ENCODE measurements around the gene SRSF9. TPM values are rescaled to one million over a fixed set of nuclear protein-coding genes. Genes with fewer than 3 reads are reported as not detected.

The SRSF9 gene
- total RNA-seq, 1 donor from 2014 or later: 34.4 TPM

DNA sequence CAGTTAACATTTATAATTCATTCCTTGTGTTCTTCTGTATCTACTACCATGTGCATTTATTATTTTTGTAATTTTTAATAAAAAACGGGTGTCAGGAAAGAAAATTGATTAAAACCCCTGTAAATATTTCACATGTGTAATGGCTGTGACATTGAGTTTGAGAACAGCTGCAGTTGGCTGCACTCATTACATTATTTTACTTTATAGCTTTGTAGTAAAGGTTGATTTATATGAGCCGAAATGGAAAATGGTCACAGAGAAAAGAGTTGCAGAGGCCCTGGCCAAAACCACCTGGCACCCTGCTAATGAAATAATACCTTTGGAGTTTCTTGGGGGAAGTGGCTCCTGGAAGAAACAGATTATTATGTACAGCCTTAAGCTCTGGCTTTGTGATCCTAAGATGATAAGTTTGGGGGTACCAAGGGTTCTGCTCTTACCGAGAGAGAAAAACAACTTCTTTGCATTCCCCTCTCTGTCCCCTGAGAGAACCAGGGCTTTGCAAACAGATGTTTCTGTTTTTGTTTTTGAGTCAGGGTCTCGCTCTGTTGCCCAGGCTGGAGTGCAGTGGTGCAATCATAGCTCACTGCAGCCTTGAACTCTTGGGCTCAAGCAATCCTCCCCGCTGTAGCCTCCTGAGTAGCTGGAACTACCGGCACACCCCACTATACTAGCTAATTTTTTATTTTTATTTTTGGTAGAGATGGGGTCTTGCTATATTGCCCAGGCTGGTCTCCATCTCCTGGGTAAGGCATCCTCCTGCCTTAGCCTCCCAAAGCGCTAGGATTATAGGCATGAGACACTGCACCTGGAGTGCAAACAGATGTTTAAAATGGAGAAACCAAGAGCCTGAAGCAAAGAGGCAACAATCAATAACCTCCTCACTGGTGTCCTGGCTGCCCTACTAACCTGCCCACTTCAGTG, 16.7 kb upstream of the SRSF9 start:
- no peak overlapping the region for H3K27ac ChIP-seq (replicated peaks)
- TF ChIP-seq, protein P1, sequence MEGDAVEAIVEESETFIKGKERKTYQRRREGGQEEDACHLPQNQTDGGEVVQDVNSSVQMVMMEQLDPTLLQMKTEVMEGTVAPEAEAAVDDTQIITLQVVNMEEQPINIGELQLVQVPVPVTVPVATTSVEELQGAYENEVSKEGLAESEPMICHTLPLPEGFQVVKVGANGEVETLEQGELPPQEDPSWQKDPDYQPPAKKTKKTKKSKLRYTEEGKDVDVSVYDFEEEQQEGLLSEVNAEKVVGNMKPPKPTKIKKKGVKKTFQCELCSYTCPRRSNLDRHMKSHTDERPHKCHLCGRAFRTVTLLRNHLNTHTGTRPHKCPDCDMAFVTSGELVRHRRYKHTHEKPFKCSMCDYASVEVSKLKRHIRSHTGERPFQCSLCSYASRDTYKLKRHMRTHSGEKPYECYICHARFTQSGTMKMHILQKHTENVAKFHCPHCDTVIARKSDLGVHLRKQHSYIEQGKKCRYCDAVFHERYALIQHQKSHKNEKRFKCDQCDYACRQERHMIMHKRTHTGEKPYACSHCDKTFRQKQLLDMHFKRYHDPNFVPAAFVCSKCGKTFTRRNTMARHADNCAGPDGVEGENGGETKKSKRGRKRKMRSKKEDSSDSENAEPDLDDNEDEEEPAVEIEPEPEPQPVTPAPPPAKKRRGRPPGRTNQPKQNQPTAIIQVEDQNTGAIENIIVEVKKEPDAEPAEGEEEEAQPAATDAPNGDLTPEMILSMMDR (IDR thresholded peaks at IDR 0.05; ENCODE audit: borderline replicate concordance): no peak
- peaks cover 2% of the 10 kb centered on the region for H3K4me1 ChIP-seq
- no peak overlapping the region for H3K4me3 ChIP-seq
- H3K27me3 ChIP-seq (ENCODE audit: low read depth): no peaks in the 10 kb centered on the region
- no peak for DNase-seq
- H3K36me3 ChIP-seq: peaks cover 11% of the 10 kb centered on the region
- intact Hi-C loops (cut with micrococcal nuclease): no loop called here
- H3K9me3 ChIP-seq (replicated peaks): no peaks in the 10 kb centered on the region

DNA sequence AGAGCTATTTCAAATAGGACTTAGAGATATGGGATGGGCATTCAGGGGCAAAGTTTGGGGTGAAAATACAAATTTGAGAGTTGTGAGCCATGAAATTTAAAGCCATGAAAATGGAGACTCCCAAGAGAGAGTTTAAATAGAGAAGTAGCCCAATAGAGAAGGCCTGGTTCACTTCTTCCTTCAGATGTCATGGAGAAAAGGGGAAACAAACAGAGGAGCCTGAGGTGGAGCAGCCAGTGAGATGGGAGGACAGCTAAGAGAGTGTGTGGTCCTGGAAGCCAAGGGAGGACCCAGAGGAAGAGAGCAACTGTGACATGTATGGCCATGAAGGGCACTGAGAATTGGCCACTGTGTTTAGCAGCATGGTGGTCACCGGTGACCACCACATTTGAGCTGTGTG, 14.1 kb upstream of the SRSF9 start:
- DNase-seq: no peak
- peaks cover 11% of the 10 kb centered on the region for H3K36me3 ChIP-seq
- H3K4me1 ChIP-seq: no peaks in the 10 kb centered on the region
- no peaks in the 10 kb centered on the region for H3K27me3 ChIP-seq (ENCODE audit: low read depth)
- intact Hi-C loops (cut with micrococcal nuclease): no loop called here
- no peak overlapping the region for H3K27ac ChIP-seq (replicated peaks)
- no peaks in the 10 kb centered on the region for H3K9me3 ChIP-seq (replicated peaks)
- TF ChIP-seq, protein P1 (IDR thresholded peaks at IDR 0.05; ENCODE audit: borderline replicate concordance): no peak
- no peak overlapping the region for H3K4me3 ChIP-seq

DNA sequence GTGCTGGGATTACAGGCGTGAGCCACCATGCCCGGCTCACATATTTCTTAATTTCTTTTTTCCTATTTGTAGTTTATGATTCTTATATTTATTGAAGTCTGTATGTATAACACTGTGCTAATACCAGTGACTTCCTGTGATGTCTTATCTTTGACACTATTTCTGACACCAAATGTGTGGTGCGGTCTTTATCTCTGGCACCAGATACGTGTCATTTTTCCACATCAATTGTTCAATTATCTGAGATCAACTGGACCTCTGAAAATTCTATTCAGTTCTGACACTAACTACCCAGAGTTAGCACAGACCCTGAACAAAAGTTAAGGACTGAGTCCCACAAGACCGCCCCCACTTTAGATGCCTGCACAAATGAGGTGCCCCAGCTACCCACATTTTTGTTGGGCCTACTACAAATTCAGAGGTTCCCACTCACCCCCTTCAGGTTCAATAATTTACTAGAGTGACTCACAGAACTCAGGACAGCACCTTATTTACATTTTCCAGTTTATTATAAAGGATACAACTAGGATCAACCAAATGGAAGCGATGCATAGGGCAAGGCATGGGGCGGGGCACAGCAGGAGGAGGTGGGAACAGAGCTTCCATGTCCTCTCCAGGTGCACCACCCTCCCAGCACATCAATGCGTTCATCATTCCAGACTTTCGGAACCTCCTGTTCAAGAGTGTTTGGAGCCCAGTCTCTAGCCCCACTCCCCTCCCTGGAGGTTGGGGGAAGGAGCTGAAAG, 11.6 kb upstream of the SRSF9 start:
- intact Hi-C loops (cut with micrococcal nuclease): no loop called here
- H3K4me3 ChIP-seq: no peak overlapping the region
- TF ChIP-seq, protein P1 (IDR thresholded peaks at IDR 0.05; ENCODE audit: borderline replicate concordance): no peak
- DNase-seq: no peak
- no peak overlapping the region for H3K27ac ChIP-seq (replicated peaks)
- no peaks in the 10 kb centered on the region for H3K4me1 ChIP-seq
- peaks cover 11% of the 10 kb centered on the region for H3K36me3 ChIP-seq
- H3K9me3 ChIP-seq (replicated peaks): no peaks in the 10 kb centered on the region
- H3K27me3 ChIP-seq (ENCODE audit: low read depth): no peaks in the 10 kb centered on the region

DNA sequence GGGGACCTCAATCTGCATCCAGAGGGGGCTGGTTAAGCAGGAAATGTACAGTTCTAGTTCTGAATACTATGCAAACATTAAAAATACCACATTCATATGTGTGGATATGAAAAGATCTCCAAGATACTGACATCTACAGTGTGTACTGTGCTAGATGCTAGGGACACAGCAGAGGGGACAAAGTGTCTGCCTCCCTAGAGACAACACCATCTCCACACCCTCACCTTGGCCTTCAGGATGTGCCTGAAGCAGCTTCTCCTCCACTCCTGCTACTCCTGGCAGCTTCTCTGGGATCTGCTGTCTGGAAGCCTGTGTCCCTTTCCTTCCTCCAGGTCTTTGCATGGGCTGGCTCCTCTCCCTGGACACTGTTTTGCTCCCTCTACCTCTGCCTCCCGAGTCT, 10.7 kb upstream of the SRSF9 start:
- Histone ChIP-seq H3K36me3 (peaks cover 11% of the 10 kb centered on the region), H3K9me3 (replicated peaks) (no peaks in the 10 kb centered on the region), H3K4me3 (no peak overlapping the region), H3K4me1 (no peaks in the 10 kb centered on the region), H3K27me3 (ENCODE audit: low read depth) (no peaks in the 10 kb centered on the region), H3K27ac (replicated peaks) (no peak overlapping the region)
- TF ChIP-seq, protein P1 (IDR thresholded peaks at IDR 0.05; ENCODE audit: borderline replicate concordance): no peak
- no peak for DNase-seq
- intact Hi-C loops (cut with micrococcal nuclease): no loop called here

DNA sequence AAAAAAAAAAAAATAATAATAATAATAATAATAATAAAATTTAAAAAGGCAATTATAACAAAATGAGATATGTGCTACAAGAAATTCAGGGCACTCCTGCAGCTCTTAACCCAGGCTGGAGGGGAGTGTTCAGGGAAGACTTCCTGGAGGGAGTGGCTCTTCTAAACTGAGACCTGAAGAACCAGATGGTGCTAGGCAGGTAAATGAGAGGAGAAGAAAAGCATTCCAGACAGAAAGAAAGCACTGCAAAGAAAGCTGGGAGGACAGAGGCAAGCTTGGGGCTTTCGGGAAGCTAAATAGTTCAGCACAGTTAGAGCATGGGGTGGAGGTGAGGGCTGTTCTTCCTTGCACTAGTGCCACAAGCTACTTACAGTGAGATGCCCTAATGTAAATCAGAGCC, 9.9 kb upstream of the SRSF9 start:
- TF ChIP-seq, protein P1 (IDR thresholded peaks at IDR 0.05; ENCODE audit: borderline replicate concordance): no peak
- Histone ChIP-seq H3K4me1 (no peaks in the 10 kb centered on the region), H3K27me3 (ENCODE audit: low read depth) (no peaks in the 10 kb centered on the region), H3K36me3 (peaks cover 11% of the 10 kb centered on the region), H3K27ac (replicated peaks) (no peak overlapping the region), H3K9me3 (replicated peaks) (no peaks in the 10 kb centered on the region), H3K4me3 (no peak overlapping the region)
- intact Hi-C loops (cut with micrococcal nuclease): no loop called here
- DNase-seq: no peak
